IMR-90 (cell line): ENCODE data around the gene TENT5A. TPM values are rescaled to one million over a fixed set of nuclear protein-coding genes. Genes with fewer than 3 reads are reported as not detected.

Experiments
- ATAC-seq: fragments of 200-7000 bp; cut with Tn5 transposase; 2 replicates; pipeline ENCODE4 v1.9.1; 2020; ENCODE audit warnings: low read depth, mild to moderate bottlenecking, moderate library complexity
- BruUV-seq: library from RNA; stranded (reverse); fragments of 400-500 nt; replicated peaks from 2 replicates; lab custom pipeline; 2021; lab: Mats Ljungman, UMichigan
- CTCF ChIA-PET: fragments of 300-600 bp; formaldehyde crosslinking; extraction: SDS; loops from one replicate; lab custom pipeline; 2021; ENCODE audit warnings: antibody characterized with exemption; lab: Yijun Ruan, JAX
- POLR2A ChIA-PET: fragments of 300-600 bp; sonication (Branson Sonifier 250); formaldehyde crosslinking; loops from one replicate; lab custom pipeline; 2022; ENCODE audit warnings: antibody characterized with exemption; ENCODE audit not compliant: unreplicated experiment; lab: Charles Lee
- DNase-seq: peaks from one replicate; pipeline ENCODE4 v3.0.0; 2013
- H2AFZ ChIP-seq: replicated peaks from 2 replicates; pipeline ENCODE3; 2013; ENCODE audit warnings: low read length, mild to moderate bottlenecking; ENCODE audit not compliant: poor library complexity
- H2AK5ac ChIP-seq: 2 replicates; pipeline ENCODE4 v1.6.1; 2013; ENCODE audit warnings: low read depth, low read length, inconsistent platforms
- H2AK9ac ChIP-seq: replicated peaks from 2 replicates; pipeline ENCODE3; 2013; ENCODE audit warnings: mild to moderate bottlenecking, low read depth, low read length, moderate library complexity; ENCODE audit not compliant: poor library complexity
- H2BK120ac ChIP-seq: 2 replicates; pipeline ENCODE4 v1.6.1; 2013; ENCODE audit warnings: low read depth, low read length, inconsistent platforms
- H2BK15ac ChIP-seq: 3 replicates; pipeline ENCODE4 v1.6.1; 2013; ENCODE audit warnings: low read depth, low read length, inconsistent platforms
- H2BK20ac ChIP-seq: 2 replicates; pipeline ENCODE4 v1.6.1; 2013; ENCODE audit warnings: low read depth, mild to moderate bottlenecking, inconsistent platforms, low read length, moderate library complexity
- H2BK5ac ChIP-seq: 2 replicates; pipeline ENCODE4 v1.6.1; 2013; ENCODE audit warnings: mild to moderate bottlenecking, low read depth, low read length, inconsistent platforms; ENCODE audit not compliant: poor library complexity, severe bottlenecking
- H3K14ac ChIP-seq: replicated peaks from 2 replicates; pipeline ENCODE4 v1.6.1; 2013; ENCODE audit warnings: low read depth, low read length, inconsistent platforms
- H3K18ac ChIP-seq: 2 replicates; pipeline ENCODE4 v1.6.1; 2013; ENCODE audit warnings: low read depth, low read length, control low read depth
- H3K23ac ChIP-seq: 2 replicates; pipeline ENCODE4 v1.6.1; 2013; ENCODE audit warnings: low read depth, low read length, inconsistent platforms
- H3K27ac ChIP-seq: 2 replicates; pipeline ENCODE4 v1.5.1; 2013; ENCODE audit warnings: mild to moderate bottlenecking, control low read depth, low read length; ENCODE audit not compliant: insufficient read depth
- H3K27me3 ChIP-seq: 2 replicates; pipeline ENCODE4 v1.6.1; 2013; ENCODE audit warnings: low read length; ENCODE audit not compliant: control insufficient read depth, insufficient read depth
- H3K36me3 ChIP-seq: 2 replicates; pipeline ENCODE4 v1.6.1; 2013; ENCODE audit warnings: low read length, mixed read lengths; ENCODE audit not compliant: control insufficient read depth, insufficient read depth
- H3K4ac ChIP-seq: 2 replicates; pipeline ENCODE4 v1.6.1; 2013; ENCODE audit warnings: low read depth, low read length, inconsistent platforms
- H3K4me1 ChIP-seq: 2 replicates; pipeline ENCODE4 v1.6.1; 2013; ENCODE audit warnings: low read length, mixed read lengths; ENCODE audit not compliant: control insufficient read depth, insufficient read depth
- H3K4me2 ChIP-seq: 2 replicates; pipeline ENCODE4 v1.6.1; 2013; ENCODE audit warnings: low read depth, mild to moderate bottlenecking, control low read depth, low read length, moderate library complexity
- H3K4me3 ChIP-seq: 2 replicates; pipeline ENCODE4 v1.5.1; 2013; ENCODE audit warnings: low read depth, mild to moderate bottlenecking, control low read depth, low read length, moderate library complexity; ENCODE audit not compliant: insufficient read depth
- H3K56ac ChIP-seq: 2 replicates; pipeline ENCODE4 v1.6.1; 2013; ENCODE audit warnings: low read length, inconsistent platforms; ENCODE audit not compliant: insufficient read depth; ENCODE audit errors: extremely low read depth
- H3K79me1 ChIP-seq, 2 experiments: 2 replicates each; pipeline ENCODE4 v1.6.1; 2013; ENCODE audit warnings: low read length in 2 of 2, inconsistent platforms in 1 of 2, low read depth in 1 of 2
- H3K9ac ChIP-seq: 2 replicates; pipeline ENCODE4 v1.6.1; 2013; ENCODE audit warnings: low read depth, low read length, control low read depth
- H3K9me1 ChIP-seq: 2 replicates; pipeline ENCODE4 v1.6.1; 2013; ENCODE audit warnings: low read length, inconsistent platforms; ENCODE audit not compliant: insufficient read depth
- H3K9me3 ChIP-seq: 2 replicates; pipeline ENCODE4 v1.6.1; 2013; ENCODE audit warnings: low read length; ENCODE audit not compliant: control insufficient read depth, insufficient read depth
- H4K20me1 ChIP-seq: 2 replicates; pipeline ENCODE4 v1.6.1; 2013; ENCODE audit warnings: low read length, inconsistent platforms; ENCODE audit not compliant: insufficient read depth
- H4K5ac ChIP-seq: 2 replicates; pipeline ENCODE4 v1.6.1; 2013; ENCODE audit warnings: mild to moderate bottlenecking, low read depth, low read length, control low read depth
- H4K8ac ChIP-seq, 2 experiments: 2 replicates each; pipeline ENCODE4 v1.6.1; 2013; ENCODE audit warnings: low read depth in 2 of 2, low read length in 2 of 2, control low read depth in 1 of 2, inconsistent platforms in 1 of 2
- H4K91ac ChIP-seq: 2 replicates; pipeline ENCODE4 v1.6.1; 2013; ENCODE audit warnings: low read depth, low read length, inconsistent platforms; ENCODE audit not compliant: insufficient read depth
- POLR2A ChIP-seq: IDR thresholded peaks from 2 replicates; pipeline ENCODE4 v1.6.1; 2012; ENCODE audit warnings: mild to moderate bottlenecking, low read depth, low read length
- SMC3 ChIP-seq: fragments of 150-350 bp; IDR thresholded peaks from 2 replicates; pipeline ENCODE4 v1.6.1; 2016; ENCODE audit warnings: low read depth, mild to moderate bottlenecking, antibody characterized with exemption, low read length, moderate library complexity
- WGBS, 2 experiments: methylation state at CpG; one replicate each; pipeline versions ENCODE4 v1.1.5 to v1.1.7; 2013; ENCODE audit warnings: missing lambda C conversion rate in 2 of 2; ENCODE audit not compliant: insufficient read length in 1 of 2; ENCODE audit errors: extremely low coverage in 2 of 2; 5-methylcytosine and 5-hydroxymethylcytosine counted together
- dilution Hi-C: fragments of 300-500 bp; cut with HindIII; formaldehyde crosslinking; loops from one replicate; pipeline ENCODE4 v1.14.3; 2018; ENCODE audit warnings: low sequenced_read_pairs; ENCODE audit not compliant: unreplicated experiment
- in situ Hi-C: fragments of 300-500 bp; cut with MboI; formaldehyde crosslinking; loops from 3 replicates; pipeline ENCODE4 v1.14.3; 2019; ENCODE audit warnings: low sequenced_read_pairs, inconsistent platforms, mixed read lengths
- intact Hi-C: fragments of 100-400 bp; cut with micrococcal nuclease; formaldehyde crosslinking; loops from 2 replicates; pipeline ENCODE4 v1.10.0; 2022
- polyA plus RNA-seq, 3 experiments: library from polyadenylated mRNA; depleted of rRNA; stranded (reverse); fragments of >200 nt; gene quantifications; 2 replicates each; pipeline ENCODE4 v1.2.3, GENCODE V29; 2012; ENCODE audit warnings: low replicate concordance in 1 of 3
- total RNA-seq: library from RNA; depleted of rRNA; stranded (reverse); fragments of >200 nt; gene quantifications from 2 replicates; pipeline ENCODE4 v1.2.3, GENCODE V29; 2012
- TF ChIP-seq, protein P1 (sequence below): conservative IDR thresholded peaks from 2 replicates; pipeline ENCODE4 v1.5.1; 2012; ENCODE audit warnings: mild to moderate bottlenecking, low read depth, low read length, improper control_type of control experiment

The TENT5A gene
- total and polyA plus RNA-seq, 2 of the 4 experiments (the other 2 are of a cell fraction), result 3.5 to 10.8 TPM

GRCh38 chr6:81769824-81770223 lies 17.3 kb upstream of the TENT5A start:
- Histone ChIP-seq H3K4me1 (peaks cover 11% of the 10 kb centered on the region), H2BK5ac (no peak overlapping the region), H3K9me3 (no peaks in the 10 kb centered on the region), H4K5ac (no peak overlapping the region), H3K9ac (no peak overlapping the region), H2BK120ac (peak overlapping the region; percentile 0; the same call in 1 of the 2 replicates), H3K27ac (no peak overlapping the region), H3K36me3 (no peaks in the 10 kb centered on the region), H3K79me1 (no peaks in the 10 kb centered on the region), H2AK5ac (no peak overlapping the region), H3K56ac (no peak overlapping the region), H2BK15ac (0 out of 3 replicates have a peak overlapping the region, but pooled peaks have one; percentile 10), H3K14ac (no peak overlapping the region), H2BK20ac (no peak overlapping the region), H3K9me1 (peaks cover 6% of the 10 kb centered on the region; the same call in 1 of the 2 replicates), H3K23ac (no peak overlapping the region), H2AK9ac (no peak overlapping the region), H4K20me1 (no peaks in the 10 kb centered on the region), H3K27me3 (no peaks in the 10 kb centered on the region), H4K8ac (no peak overlapping the region), H3K4me3 (no peak overlapping the region), H4K91ac (no peak overlapping the region), H2AFZ (no peak overlapping the region), H3K18ac (no peak overlapping the region), H3K4ac (no peak overlapping the region), H3K4me2 (no peak overlapping the region)
- no CpG with 5 or more reads among the region's 1 CpG for WGBS, 2 experiments
- dilution Hi-C loops (no loop called here), in situ Hi-C loops (loop anchor here (25.0 kb wide), 1 partner anchor 1633 kb away; no protein-coding TSS in a partner anchor), intact Hi-C loops (loop anchor here (5.0 to 10.0 kb wide), 2 partner anchors 125 to 227 kb away; no protein-coding TSS in a partner anchor)
- TF ChIP-seq SMC3 (no peak), POLR2A (no peak)
- TF ChIP-seq, protein P1, sequence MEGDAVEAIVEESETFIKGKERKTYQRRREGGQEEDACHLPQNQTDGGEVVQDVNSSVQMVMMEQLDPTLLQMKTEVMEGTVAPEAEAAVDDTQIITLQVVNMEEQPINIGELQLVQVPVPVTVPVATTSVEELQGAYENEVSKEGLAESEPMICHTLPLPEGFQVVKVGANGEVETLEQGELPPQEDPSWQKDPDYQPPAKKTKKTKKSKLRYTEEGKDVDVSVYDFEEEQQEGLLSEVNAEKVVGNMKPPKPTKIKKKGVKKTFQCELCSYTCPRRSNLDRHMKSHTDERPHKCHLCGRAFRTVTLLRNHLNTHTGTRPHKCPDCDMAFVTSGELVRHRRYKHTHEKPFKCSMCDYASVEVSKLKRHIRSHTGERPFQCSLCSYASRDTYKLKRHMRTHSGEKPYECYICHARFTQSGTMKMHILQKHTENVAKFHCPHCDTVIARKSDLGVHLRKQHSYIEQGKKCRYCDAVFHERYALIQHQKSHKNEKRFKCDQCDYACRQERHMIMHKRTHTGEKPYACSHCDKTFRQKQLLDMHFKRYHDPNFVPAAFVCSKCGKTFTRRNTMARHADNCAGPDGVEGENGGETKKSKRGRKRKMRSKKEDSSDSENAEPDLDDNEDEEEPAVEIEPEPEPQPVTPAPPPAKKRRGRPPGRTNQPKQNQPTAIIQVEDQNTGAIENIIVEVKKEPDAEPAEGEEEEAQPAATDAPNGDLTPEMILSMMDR, result no peak
- DNase-seq (peak; percentile 54), ATAC-seq (no peak)
- POLR2A ChIA-PET, result no interaction called here
- CTCF ChIA-PET, result no interaction called here
- BruUV-seq, result no TSS peak
